ENCODE results near the gene CDH24.

CDH24 gene

GRCh38 chr14:23025151-23025814 is 32.0 kb downstream of the CDH24 start:
- ChIA-PET CTCF (interaction anchor here (0.6 to 0.7 kb wide), 2 partner anchors 67 to 246 kb away, joined by 3 to 4 read pairs; no protein-coding TSS in a partner anchor), POLR2A (ENCODE audit: low non-redundant PET) (interaction anchor here (0.7 kb wide), 1 partner anchor 24 kb away, joined by 3 read pairs; no protein-coding TSS in a partner anchor)
- H3K27ac ChIP-seq = peak overlapping the region; percentile 21; the same call in 1 of the 2 replicates
- TF ChIP-seq, protein P1, sequence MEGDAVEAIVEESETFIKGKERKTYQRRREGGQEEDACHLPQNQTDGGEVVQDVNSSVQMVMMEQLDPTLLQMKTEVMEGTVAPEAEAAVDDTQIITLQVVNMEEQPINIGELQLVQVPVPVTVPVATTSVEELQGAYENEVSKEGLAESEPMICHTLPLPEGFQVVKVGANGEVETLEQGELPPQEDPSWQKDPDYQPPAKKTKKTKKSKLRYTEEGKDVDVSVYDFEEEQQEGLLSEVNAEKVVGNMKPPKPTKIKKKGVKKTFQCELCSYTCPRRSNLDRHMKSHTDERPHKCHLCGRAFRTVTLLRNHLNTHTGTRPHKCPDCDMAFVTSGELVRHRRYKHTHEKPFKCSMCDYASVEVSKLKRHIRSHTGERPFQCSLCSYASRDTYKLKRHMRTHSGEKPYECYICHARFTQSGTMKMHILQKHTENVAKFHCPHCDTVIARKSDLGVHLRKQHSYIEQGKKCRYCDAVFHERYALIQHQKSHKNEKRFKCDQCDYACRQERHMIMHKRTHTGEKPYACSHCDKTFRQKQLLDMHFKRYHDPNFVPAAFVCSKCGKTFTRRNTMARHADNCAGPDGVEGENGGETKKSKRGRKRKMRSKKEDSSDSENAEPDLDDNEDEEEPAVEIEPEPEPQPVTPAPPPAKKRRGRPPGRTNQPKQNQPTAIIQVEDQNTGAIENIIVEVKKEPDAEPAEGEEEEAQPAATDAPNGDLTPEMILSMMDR (conservative IDR thresholded peaks at IDR 0.05; ENCODE audit: low read depth) = no peak
- no peak for DNase-seq (ENCODE audit: low spot score)

- ChIA-PET POLR2A (ENCODE audit: low non-redundant PET) (no interaction called here), CTCF (interaction anchor here (0.9 kb wide), 1 partner anchor 32 kb away, joined by 3 read pairs; no protein-coding TSS in a partner anchor)
- H3K27ac ChIP-seq = no peak overlapping the region
- DNase-seq (ENCODE audit: low spot score) = no peak
- TF ChIP-seq, protein P1 (conservative IDR thresholded peaks at IDR 0.05; ENCODE audit: low read depth) = no peak
Observed at GRCh38 chr14:23024612-23025075, 32.7 kb downstream of the CDH24 start.

GRCh38 chr14:23023795-23024152 is 33.5 kb downstream of the CDH24 start:
- POLR2A ChIA-PET (ENCODE audit: low non-redundant PET) = no interaction called here
- CTCF ChIA-PET = interaction anchor here (0.9 to 1.1 kb wide), 2 partner anchors 33 to 45 kb away, joined by 3 read pairs; no protein-coding TSS in a partner anchor

DNA sequence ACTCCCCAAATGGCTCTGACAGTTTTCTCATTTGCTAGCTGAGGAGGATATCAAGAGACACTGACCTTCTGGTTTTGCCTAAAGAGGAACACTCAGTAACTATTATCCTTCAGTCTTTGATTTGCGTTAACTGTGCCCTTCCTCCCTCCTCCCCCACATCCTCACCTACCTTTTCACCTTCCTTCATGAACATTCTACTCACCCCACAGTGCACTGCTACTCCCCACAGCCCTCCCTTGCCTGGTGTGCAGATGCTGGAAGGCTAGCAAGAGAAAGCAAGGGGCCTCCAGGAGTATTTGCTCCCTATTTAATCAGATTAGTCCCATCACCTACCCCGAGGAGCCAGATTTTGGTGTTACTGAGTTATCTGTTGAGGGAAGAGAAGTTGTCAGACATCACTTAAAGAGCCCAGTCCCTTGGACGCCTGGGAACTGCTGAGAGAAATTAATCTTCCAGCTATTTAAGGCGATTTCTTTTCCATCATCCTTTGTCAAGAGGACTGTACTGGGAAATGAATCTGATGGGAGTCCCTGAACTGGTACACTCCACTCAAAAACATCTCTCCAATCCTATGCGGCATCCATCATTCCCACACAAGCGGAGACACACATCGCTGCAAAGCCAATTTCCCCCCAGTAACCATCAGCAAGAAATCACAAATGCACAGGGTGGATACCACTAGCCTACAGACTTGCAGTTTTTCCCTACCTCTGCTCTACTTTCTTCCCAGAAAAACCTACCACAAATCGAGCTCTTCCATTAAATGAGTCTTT is 34.1 kb downstream of the CDH24 start:
- CTCF ChIA-PET = interaction anchor here (0.9 to 1.1 kb wide), 3 partner anchors 33 to 46 kb away, joined by 3 to 8 read pairs (median 3); no protein-coding TSS in a partner anchor

More at GRCh38 chr14:23023795-23024152, 33.5 kb downstream of the CDH24 start:
- DNase-seq (ENCODE audit: low spot score) = no peak
- TF ChIP-seq, protein P1 (conservative IDR thresholded peaks at IDR 0.05; ENCODE audit: low read depth) = no peak
- no peak overlapping the region for H3K27ac ChIP-seq

DNA sequence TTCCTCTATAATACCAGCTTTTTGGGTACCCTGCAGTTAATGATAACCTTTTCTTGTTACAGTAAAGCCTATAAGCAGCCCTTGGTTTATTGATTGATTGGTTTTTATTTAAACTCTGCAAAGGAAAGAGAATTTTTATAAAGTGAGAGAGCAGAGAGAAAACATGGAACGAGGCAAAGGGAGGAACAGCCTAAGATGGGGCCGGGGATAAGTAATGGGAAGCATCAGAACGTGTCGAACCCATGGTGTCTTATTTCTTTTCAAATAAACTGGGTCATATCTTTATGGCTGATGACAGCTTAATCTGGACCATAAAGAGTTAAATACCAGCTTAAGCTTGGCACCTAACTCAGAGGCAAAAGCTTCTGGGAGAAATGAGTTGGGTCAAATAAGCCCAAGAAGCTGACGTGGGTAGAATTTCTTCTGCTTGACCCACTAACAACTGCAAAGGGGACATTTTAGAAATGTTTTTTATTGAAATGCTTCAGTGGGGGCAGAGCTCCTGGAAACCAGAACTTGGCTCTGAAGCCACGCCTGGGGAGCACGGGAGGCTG is 35.4 kb downstream of the CDH24 start:
- no peak overlapping the region for H3K27ac ChIP-seq
- CTCF ChIA-PET = interaction anchor here (0.7 kb wide), 1 partner anchor 158 kb away, joined by 3 read pairs; no protein-coding TSS in a partner anchor
- TF ChIP-seq, protein P1 (conservative IDR thresholded peaks at IDR 0.05; ENCODE audit: low read depth) = no peak
- POLR2A ChIA-PET (ENCODE audit: low non-redundant PET) = interaction anchor here (0.7 kb wide), 1 partner anchor 47 kb away, joined by 3 read pairs; no protein-coding TSS in a partner anchor
- DNase-seq (ENCODE audit: low spot score) = no peak

More for the DNA sequence above, 34.1 kb downstream of the CDH24 start:
- DNase-seq (ENCODE audit: low spot score) = no peak
- no peak overlapping the region for H3K27ac ChIP-seq
- POLR2A ChIA-PET (ENCODE audit: low non-redundant PET) = no interaction called here
- TF ChIP-seq, protein P1 (conservative IDR thresholded peaks at IDR 0.05; ENCODE audit: low read depth) = no peak

DNA sequence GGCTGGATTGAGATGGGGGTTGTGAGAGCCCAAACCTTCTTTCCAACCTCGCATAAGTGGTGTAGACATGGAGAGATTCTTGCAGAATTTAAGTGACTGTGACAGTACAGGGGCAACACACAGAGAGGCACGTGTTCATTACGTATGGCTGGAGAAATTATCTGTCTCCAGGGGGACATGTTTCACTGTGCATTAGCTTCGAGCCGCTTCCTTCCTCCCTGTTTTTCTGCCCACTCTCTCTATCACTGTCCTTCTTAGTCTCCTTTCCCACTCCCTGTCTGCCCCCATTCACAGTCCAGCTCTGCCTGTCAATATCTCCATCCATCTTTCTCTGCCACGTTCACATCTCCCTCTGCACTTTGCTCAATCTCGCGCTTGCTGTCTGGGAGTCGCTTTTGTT is 35.9 kb downstream of the CDH24 start:
- no peak overlapping the region for H3K27ac ChIP-seq
- CTCF ChIA-PET = no interaction called here
- no peak for DNase-seq (ENCODE audit: low spot score)
- TF ChIP-seq, protein P1 (conservative IDR thresholded peaks at IDR 0.05; ENCODE audit: low read depth) = no peak
- POLR2A ChIA-PET (ENCODE audit: low non-redundant PET) = interaction anchor here (0.7 kb wide), 1 partner anchor 46 kb away, joined by 3 read pairs; no protein-coding TSS in a partner anchor
